Parathyroid adenoma (tissue), 2 donors: ENCODE measurements around the gene PRORP.

Experiments
- H2AFZ ChIP-seq: fragments of 300-600 bp; sonication (generic); one replicate; pipeline ENCODE4 v1.7.0; 2017; ENCODE audit warnings: antibody characterized with exemption, mild to moderate bottlenecking
- H3K27ac ChIP-seq: fragments of 300-600 bp; sonication (generic); one replicate; pipeline ENCODE4 v1.7.0; 2017
- H3K27me3 ChIP-seq: fragments of 300-600 bp; sonication (generic); one replicate; pipeline ENCODE4 v1.7.0; 2017; ENCODE audit warnings: low read length; ENCODE audit not compliant: control insufficient read depth, insufficient read depth
- H3K36me3 ChIP-seq: fragments of 300-600 bp; sonication (generic); one replicate; pipeline ENCODE4 v1.7.0; 2017; ENCODE audit warnings: low read length; ENCODE audit not compliant: control insufficient read depth, insufficient read depth
- H3K4me1 ChIP-seq: fragments of 300-600 bp; sonication (generic); one replicate; pipeline ENCODE4 v1.7.0; 2017; ENCODE audit warnings: control low read depth
- H3K4me2 ChIP-seq: fragments of 300-600 bp; sonication (generic); one replicate; pipeline ENCODE4 v1.7.0; 2017; ENCODE audit warnings: low read length
- H3K4me3 ChIP-seq: fragments of 300-600 bp; sonication (generic); one replicate; pipeline ENCODE4 v1.7.0; 2017; ENCODE audit warnings: low read depth, low read length
- H3K79me2 ChIP-seq: fragments of 300-600 bp; sonication (generic); one replicate; pipeline ENCODE4 v1.7.0; 2017; ENCODE audit warnings: control low read depth
- H3K9ac ChIP-seq: fragments of 300-600 bp; sonication (generic); one replicate; pipeline ENCODE4 v1.7.0; 2017; ENCODE audit warnings: mild to moderate bottlenecking
- H3K9me3 ChIP-seq: fragments of 300-600 bp; sonication (generic); one replicate; pipeline ENCODE4 v1.7.0; 2017; ENCODE audit warnings: low read length; ENCODE audit not compliant: control insufficient read depth
- TF ChIP-seq, protein P1 (sequence below): fragments of 300-600 bp; sonication (generic); IDR thresholded peaks from one replicate; pipeline ENCODE4 v1.7.0; 2017; ENCODE audit warnings: antibody characterized with exemption, mild to moderate bottlenecking
- donor health status: primary hyperparathyroidism.

Gene PRORP

DNA sequence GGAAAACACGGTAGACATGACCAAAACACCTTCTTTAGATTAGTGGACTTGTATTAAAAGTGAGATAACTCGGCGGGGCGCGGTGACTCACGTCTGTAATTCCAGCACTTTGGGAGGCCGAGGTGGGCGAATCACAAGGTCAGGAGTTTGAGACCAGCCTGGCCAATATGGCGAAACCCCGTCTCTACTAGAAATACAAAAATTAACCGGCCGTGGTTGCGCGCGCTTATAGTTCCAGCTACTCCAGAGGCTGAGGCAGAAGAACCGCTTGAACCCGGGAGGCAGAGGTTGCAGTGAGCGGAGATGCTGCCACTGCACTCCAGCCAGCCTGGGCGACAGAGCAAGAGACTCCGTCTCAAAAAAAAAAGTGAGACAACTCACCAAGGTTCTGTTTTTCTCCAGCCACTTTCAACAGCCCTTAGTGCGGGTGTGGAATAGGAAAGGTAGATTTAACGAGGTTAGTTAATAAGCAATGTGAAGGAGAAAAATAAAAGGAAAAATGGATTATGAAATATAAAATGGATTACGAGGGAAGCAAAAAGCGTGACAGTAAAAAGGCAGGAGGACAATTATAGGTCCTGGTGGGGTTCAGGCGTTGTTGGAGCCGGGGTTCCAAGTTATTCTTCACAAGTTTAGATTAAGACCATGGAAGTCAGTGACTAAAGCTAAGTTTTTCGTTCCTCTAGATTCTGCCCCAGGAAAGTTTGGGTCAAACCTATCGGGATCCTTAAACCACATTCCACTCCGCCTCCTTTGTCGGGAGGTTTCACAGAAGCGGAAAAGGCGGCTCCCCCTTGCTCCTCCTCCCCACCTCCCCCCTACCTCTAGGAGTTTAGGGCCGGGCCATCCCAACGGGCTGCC, 1.1 kb upstream of the PRORP start:
- Histone ChIP-seq H3K9me3 (no peaks in the 10 kb centered on the region), H3K79me2 (no peaks in the 10 kb centered on the region), H2AFZ (peak overlapping the region; percentile 90), H3K9ac (no peak overlapping the region), H3K27ac (peak overlapping the region; percentile 97), H3K4me3 (peak overlapping the region; percentile 100), H3K27me3 (no peaks in the 10 kb centered on the region), H3K4me2 (peak overlapping the region; percentile 82), H3K4me1 (peaks cover 10% of the 10 kb centered on the region), H3K36me3 (no peaks in the 10 kb centered on the region)
- TF ChIP-seq, protein P1, sequence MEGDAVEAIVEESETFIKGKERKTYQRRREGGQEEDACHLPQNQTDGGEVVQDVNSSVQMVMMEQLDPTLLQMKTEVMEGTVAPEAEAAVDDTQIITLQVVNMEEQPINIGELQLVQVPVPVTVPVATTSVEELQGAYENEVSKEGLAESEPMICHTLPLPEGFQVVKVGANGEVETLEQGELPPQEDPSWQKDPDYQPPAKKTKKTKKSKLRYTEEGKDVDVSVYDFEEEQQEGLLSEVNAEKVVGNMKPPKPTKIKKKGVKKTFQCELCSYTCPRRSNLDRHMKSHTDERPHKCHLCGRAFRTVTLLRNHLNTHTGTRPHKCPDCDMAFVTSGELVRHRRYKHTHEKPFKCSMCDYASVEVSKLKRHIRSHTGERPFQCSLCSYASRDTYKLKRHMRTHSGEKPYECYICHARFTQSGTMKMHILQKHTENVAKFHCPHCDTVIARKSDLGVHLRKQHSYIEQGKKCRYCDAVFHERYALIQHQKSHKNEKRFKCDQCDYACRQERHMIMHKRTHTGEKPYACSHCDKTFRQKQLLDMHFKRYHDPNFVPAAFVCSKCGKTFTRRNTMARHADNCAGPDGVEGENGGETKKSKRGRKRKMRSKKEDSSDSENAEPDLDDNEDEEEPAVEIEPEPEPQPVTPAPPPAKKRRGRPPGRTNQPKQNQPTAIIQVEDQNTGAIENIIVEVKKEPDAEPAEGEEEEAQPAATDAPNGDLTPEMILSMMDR = no peak

- Histone ChIP-seq H3K9ac (peak overlapping the region; percentile 75), H3K9me3 (no peaks in the 10 kb centered on the region), H3K4me2 (peak overlapping the region; percentile 82), H3K36me3 (no peaks in the 10 kb centered on the region), H2AFZ (peak overlapping the region; percentile 90), H3K79me2 (peaks cover 3% of the 10 kb centered on the region), H3K27me3 (no peaks in the 10 kb centered on the region), H3K4me3 (peak overlapping the region; percentile 100), H3K4me1 (peaks cover 10% of the 10 kb centered on the region), H3K27ac (peak overlapping the region; percentile 97)
- TF ChIP-seq, protein P1 = no peak
These were observed 490 bp downstream of the PRORP start for GRCh38 chr14:35122696-35123387.

DNA sequence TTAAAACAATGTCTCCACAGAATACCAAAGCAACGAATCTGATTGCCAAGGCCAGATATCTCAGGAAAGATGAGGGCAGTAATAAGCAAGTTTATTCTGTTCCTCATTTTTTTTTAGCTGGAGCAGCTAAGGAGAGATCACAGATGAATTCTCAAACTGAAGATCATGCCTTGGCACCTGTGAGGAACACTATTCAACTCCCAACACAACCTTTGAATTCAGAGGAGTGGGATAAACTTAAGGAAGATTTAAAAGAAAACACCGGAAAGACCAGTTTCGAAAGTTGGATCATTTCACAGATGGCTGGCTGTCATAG, 994 bp downstream of the PRORP start:
- peak overlapping the region; percentile 90 for H2AFZ ChIP-seq
- H3K36me3 ChIP-seq = no peaks in the 10 kb centered on the region
- TF ChIP-seq, protein P1 = no peak
- peaks cover 10% of the 10 kb centered on the region for H3K4me1 ChIP-seq
- H3K27me3 ChIP-seq = no peaks in the 10 kb centered on the region
- H3K4me2 ChIP-seq = peak overlapping the region; percentile 82
- H3K9ac ChIP-seq = no peak overlapping the region
- H3K9me3 ChIP-seq = no peaks in the 10 kb centered on the region
- H3K79me2 ChIP-seq = peaks cover 3% of the 10 kb centered on the region
- peak overlapping the region; percentile 100 for H3K4me3 ChIP-seq
- peak overlapping the region; percentile 97 for H3K27ac ChIP-seq

DNA sequence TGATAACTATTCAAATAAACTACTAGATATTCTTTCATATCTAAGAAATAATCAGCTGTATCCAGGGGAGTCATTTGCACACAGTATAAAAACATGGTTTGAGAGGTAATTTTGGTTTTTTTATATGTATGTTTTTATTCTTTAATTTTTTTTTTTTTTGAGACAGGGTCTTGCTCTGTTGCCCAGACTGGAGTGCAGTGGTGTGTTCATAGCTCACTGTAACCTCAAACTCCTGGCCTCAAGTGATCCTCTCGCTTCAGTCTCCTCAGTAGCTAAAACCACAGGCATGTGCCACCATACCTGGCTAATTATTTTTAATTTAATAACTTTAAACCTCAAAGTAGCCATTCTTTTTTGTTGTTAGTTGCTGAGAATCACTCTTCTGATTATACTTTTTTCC, 1.8 kb downstream of the PRORP start:
- H2AFZ ChIP-seq = no peak overlapping the region
- no peak overlapping the region for H3K9ac ChIP-seq
- no peak overlapping the region for H3K4me3 ChIP-seq
- H3K9me3 ChIP-seq = no peaks in the 10 kb centered on the region
- no peaks in the 10 kb centered on the region for H3K27me3 ChIP-seq
- H3K4me1 ChIP-seq = peaks cover 10% of the 10 kb centered on the region
- no peaks in the 10 kb centered on the region for H3K36me3 ChIP-seq
- peaks cover 3% of the 10 kb centered on the region for H3K79me2 ChIP-seq
- H3K4me2 ChIP-seq = no peak overlapping the region
- peak overlapping the region; percentile 97 for H3K27ac ChIP-seq
- TF ChIP-seq, protein P1 = no peak
